PC-3 (cell line): ENCODE data around the gene PLXNC1. TPM values are rescaled to one million over a fixed set of nuclear protein-coding genes. Genes with fewer than 3 reads are reported as not detected.
"Not testable (repeated sequence)": the region's sequence is repeated elsewhere in the genome, so short reads cannot be mapped to it uniquely, and the experiment has no call there.

Experiments
- ATAC-seq: fragments of 200-7000 bp; cut with Tn5 transposase; 2 replicates; pipeline ENCODE4 v1.9.1; 2020; ENCODE audit warnings: mild to moderate bottlenecking, moderate library complexity
- BruUV-seq: library from RNA; stranded (reverse); fragments of 400-500 nt; replicated peaks from 2 replicates; lab custom pipeline; 2021; lab: Mats Ljungman, UMichigan
- CTCF ChIA-PET: fragments of 300-600 bp; sonication (Branson Sonifier 250); formaldehyde crosslinking; loops from one replicate; lab custom pipeline; 2022; ENCODE audit warnings: antibody characterized with exemption; lab: Charles Lee
- POLR2A ChIA-PET: fragments of 300-600 bp; sonication (Branson Sonifier 250); formaldehyde crosslinking; loops from one replicate; lab custom pipeline; 2022; ENCODE audit warnings: antibody characterized with exemption; ENCODE audit not compliant: unreplicated experiment; lab: Charles Lee
- DNase-seq: peaks from one replicate; pipeline ENCODE4 v3.0.0-alpha.2; 2015
- H2AFZ ChIP-seq: fragments of 300-600 bp; sonication (generic); 2 replicates; pipeline ENCODE4 v1.6.0; 2016; ENCODE audit warnings: antibody characterized with exemption, low read length
- H3F3A ChIP-seq: fragments of 300-600 bp; sonication (generic); one replicate; pipeline ENCODE4 v1.6.0; 2017; ENCODE audit warnings: antibody characterized with exemption, low read length, control low read depth, mild to moderate bottlenecking; ENCODE audit not compliant: unreplicated experiment
- H3K27ac ChIP-seq: fragments of 300-600 bp; sonication (generic); 2 replicates; pipeline ENCODE4 v1.5.1; 2016; ENCODE audit warnings: mild to moderate bottlenecking, low read length
- H3K27me3 ChIP-seq: fragments of 300-600 bp; sonication (generic); 2 replicates; pipeline ENCODE4 v1.6.1; 2016; ENCODE audit warnings: low read length, mixed read lengths
- H3K36me3 ChIP-seq: fragments of 300-600 bp; sonication (generic); 2 replicates; pipeline ENCODE4 v1.6.1; 2016; ENCODE audit warnings: low read depth, mixed run types, low read length, mixed read lengths
- H3K4me1 ChIP-seq: fragments of 300-600 bp; sonication (generic); 2 replicates; pipeline ENCODE4 v1.5.1; 2016; ENCODE audit warnings: low read length; ENCODE audit not compliant: insufficient read depth
- H3K4me2 ChIP-seq: fragments of 300-600 bp; sonication (generic); 2 replicates; pipeline ENCODE4 v1.6.0; 2016; ENCODE audit warnings: low read length
- H3K4me3 ChIP-seq: fragments of 300-600 bp; sonication (generic); 2 replicates; pipeline ENCODE4 v1.5.1; 2016; ENCODE audit warnings: mild to moderate bottlenecking, low read length, mixed read lengths
- H3K79me2 ChIP-seq: fragments of 300-600 bp; sonication (generic); 2 replicates; pipeline ENCODE4 v1.6.1; 2017; ENCODE audit warnings: low read length, mixed read lengths
- H3K9ac ChIP-seq: fragments of 300-600 bp; sonication (generic); 2 replicates; pipeline ENCODE4 v1.6.0; 2016; ENCODE audit warnings: mild to moderate bottlenecking, low read length
- H3K9me2 ChIP-seq: fragments of 300-600 bp; sonication (generic); replicated peaks from 2 replicates; pipeline ENCODE4 v1.6.1; 2016; ENCODE audit warnings: mixed run types, low read length, mixed read lengths
- H3K9me3 ChIP-seq: fragments of 300-600 bp; sonication (generic); 2 replicates; pipeline ENCODE4 v1.6.1; 2016; ENCODE audit warnings: low read length, mixed read lengths
- H4K20me1 ChIP-seq: fragments of 300-600 bp; sonication (generic); 2 replicates; pipeline ENCODE4 v1.6.1; 2016; ENCODE audit warnings: low read length, mixed read lengths
- CTCF ChIP-seq: fragments of 300-600 bp; sonication (generic); conservative IDR thresholded peaks from 2 replicates; pipeline ENCODE4 v1.5.1; 2017; ENCODE audit warnings: antibody characterized with exemption, low read depth, mild to moderate bottlenecking, low read length
- EZH2 ChIP-seq: fragments of 300-600 bp; sonication (generic); IDR thresholded peaks from one replicate; pipeline ENCODE4 v1.6.1; 2017; ENCODE audit warnings: antibody characterized with exemption, mild to moderate bottlenecking, low read length; ENCODE audit not compliant: unreplicated experiment
- EZH2phosphoT487 ChIP-seq: fragments of 300-600 bp; sonication (generic); IDR thresholded peaks from 2 replicates; pipeline ENCODE4 v1.6.1; 2018; ENCODE audit warnings: mild to moderate bottlenecking, antibody characterized with exemption, low read length, borderline replicate concordance
- intact Hi-C: fragments of 100-400 bp; cut with micrococcal nuclease; formaldehyde crosslinking; loops from 2 replicates; pipeline ENCODE4 v1.9.0; 2023
- total RNA-seq: library from RNA; depleted of rRNA; stranded (reverse); fragments of >200 nt; gene quantifications from 2 replicates; pipeline ENCODE4 v1.2.3, GENCODE V29; 2014

Gene PLXNC1
- total RNA-seq, 1 experiment from 2014 or later = 0.15 TPM

DNA sequence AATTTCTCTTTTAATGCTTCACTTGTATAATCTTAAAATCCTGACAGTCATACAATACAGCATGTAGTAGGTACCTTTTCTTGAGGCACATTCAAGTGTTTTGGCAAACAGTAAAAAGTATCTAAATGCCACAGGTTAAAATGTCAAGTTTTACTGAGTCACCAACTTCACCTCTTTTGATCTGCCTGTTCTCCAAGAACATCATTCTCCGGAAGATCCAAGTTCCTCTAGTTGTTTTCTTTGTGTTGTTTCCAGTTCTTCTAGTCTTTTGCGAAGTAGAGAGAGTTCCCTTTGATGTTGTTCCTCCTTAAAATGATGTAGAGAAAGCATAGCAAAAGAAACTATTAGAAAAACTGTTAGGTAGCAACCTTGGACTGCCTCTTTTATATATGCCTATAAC, 160.2 kb downstream of the PLXNC1 start:
- BruUV-seq = no TSS peak
- Histone ChIP-seq H3K27ac (no peak overlapping the region), H3F3A (no peaks in the 10 kb centered on the region), H3K79me2 (no peaks in the 10 kb centered on the region), H3K9me2 (no peaks in the 10 kb centered on the region), H4K20me1 (no peaks in the 10 kb centered on the region), H3K4me2 (no peak overlapping the region), H3K9me3 (no peaks in the 10 kb centered on the region), H3K4me3 (no peak overlapping the region), H3K4me1 (no peaks in the 10 kb centered on the region), H2AFZ (no peak overlapping the region), H3K9ac (no peak overlapping the region), H3K27me3 (no peaks in the 10 kb centered on the region), H3K36me3 (peaks cover 32% of the 10 kb centered on the region; the same call in 1 of the 2 replicates)
- no peak for ATAC-seq
- CTCF ChIA-PET = no interaction called here
- TF ChIP-seq EZH2phosphoT487 = no peak
- no peak for TF ChIP-seq CTCF
- TF ChIP-seq EZH2 = no peak
- intact Hi-C loops = no loop called here
- POLR2A ChIA-PET = no interaction called here
- DNase-seq = no peak

DNA sequence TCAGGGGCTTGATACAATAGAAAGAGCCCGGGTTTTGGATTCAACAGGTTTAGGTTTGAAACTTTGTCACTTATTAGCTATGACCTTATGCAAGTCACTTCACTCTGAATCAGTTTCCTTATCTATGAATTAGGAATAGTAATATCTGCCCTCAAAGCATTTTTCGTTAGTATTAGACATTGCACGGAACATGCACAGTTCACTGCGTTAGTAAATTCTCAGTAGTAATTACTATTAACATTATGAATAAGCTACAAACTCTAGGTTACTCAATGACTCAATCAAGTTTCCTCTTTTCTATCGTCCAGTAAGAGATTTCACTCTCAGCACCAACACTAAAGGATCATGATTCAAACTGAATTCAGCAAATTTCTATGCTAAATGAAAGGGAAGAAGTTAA, 161.0 kb downstream of the PLXNC1 start:
- no peak overlapping the region for H3K27ac ChIP-seq
- ChIA-PET POLR2A (no interaction called here), CTCF (no interaction called here)
- H3K9me2 ChIP-seq = no peaks in the 10 kb centered on the region
- intact Hi-C loops = no loop called here
- BruUV-seq = no TSS peak
- no peak overlapping the region for H3K9ac ChIP-seq
- no peak overlapping the region for H3K4me2 ChIP-seq
- H3K27me3 ChIP-seq = no peaks in the 10 kb centered on the region
- TF ChIP-seq EZH2phosphoT487 (no peak), CTCF (no peak), EZH2 (no peak)
- H4K20me1 ChIP-seq = no peaks in the 10 kb centered on the region
- H2AFZ ChIP-seq = no peak overlapping the region
- no peaks in the 10 kb centered on the region for H3K4me1 ChIP-seq
- no peak for ATAC-seq
- no peaks in the 10 kb centered on the region for H3K79me2 ChIP-seq
- H3K36me3 ChIP-seq = peaks cover 32% of the 10 kb centered on the region; the same call in 1 of the 2 replicates
- H3K4me3 ChIP-seq = no peak overlapping the region
- no peak for DNase-seq
- H3F3A ChIP-seq = no peaks in the 10 kb centered on the region
- H3K9me3 ChIP-seq = no peaks in the 10 kb centered on the region

GRCh38 chr12:94312378-94312777, 164.0 kb downstream of the PLXNC1 start:
- CTCF ChIA-PET = no interaction called here
- no peak for ATAC-seq

DNA sequence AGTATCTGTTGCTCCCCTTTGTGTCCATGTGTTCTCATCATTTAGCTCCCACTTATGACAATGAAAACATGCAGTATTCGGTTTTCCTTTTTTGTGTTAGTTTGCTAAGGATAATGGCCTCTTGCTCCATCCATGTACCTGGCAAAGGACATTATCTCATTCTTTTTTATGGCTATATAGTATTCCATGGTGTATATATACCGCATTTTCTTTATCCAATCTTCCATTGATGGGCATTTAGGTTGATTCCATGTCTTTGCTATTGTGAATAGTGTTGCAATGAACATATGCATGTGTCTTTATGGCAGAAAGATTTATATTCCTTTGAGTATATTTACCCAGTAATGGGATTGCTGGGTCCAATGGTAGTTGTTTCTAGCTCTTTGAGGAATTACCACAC, 168.2 kb downstream of the PLXNC1 start:
- H3K4me2 ChIP-seq, intact Hi-C loops, H3F3A ChIP-seq, DNase-seq, H3K9me2 ChIP-seq, H3K4me1 ChIP-seq, H3K27me3 ChIP-seq, POLR2A ChIA-PET, CTCF ChIA-PET, H2AFZ ChIP-seq, H3K4me3 ChIP-seq, BruUV-seq, H4K20me1 ChIP-seq, ATAC-seq, H3K27ac ChIP-seq, H3K79me2 ChIP-seq, H3K9ac ChIP-seq: not testable (repeated sequence)
- Histone ChIP-seq H3K9me3 (0 out of 2 replicates have a peak, but pooled peaks cover 13% of the 10 kb centered on the region), H3K36me3 (peaks cover 16% of the 10 kb centered on the region)

More at GRCh38 chr12:94312378-94312777, 164.0 kb downstream of the PLXNC1 start:
- H3F3A ChIP-seq = no peaks in the 10 kb centered on the region
- POLR2A ChIA-PET = no interaction called here
- H3K9ac ChIP-seq = no peak overlapping the region
- no peaks in the 10 kb centered on the region for H3K79me2 ChIP-seq
- intact Hi-C loops = no loop called here
- H3K4me3 ChIP-seq = no peak overlapping the region
- H3K27ac ChIP-seq = no peak overlapping the region
- no peaks in the 10 kb centered on the region for H3K9me3 ChIP-seq
- H4K20me1 ChIP-seq = no peaks in the 10 kb centered on the region
- TF ChIP-seq CTCF (no peak), EZH2phosphoT487 (no peak), EZH2 (no peak)
- H3K4me1 ChIP-seq = no peaks in the 10 kb centered on the region
- H3K36me3 ChIP-seq = peaks cover 16% of the 10 kb centered on the region; the same call in 1 of the 2 replicates
- no peaks in the 10 kb centered on the region for H3K9me2 ChIP-seq
- no peaks in the 10 kb centered on the region for H3K27me3 ChIP-seq
- BruUV-seq = no TSS peak
- H3K4me2 ChIP-seq = no peak overlapping the region
- H2AFZ ChIP-seq = no peak overlapping the region
- no peak for DNase-seq
